Measurements from ENCODE around the gene NF1.
"Not testable (repeated sequence)": the region's sequence is repeated elsewhere in the genome, so short reads cannot be mapped to it uniquely, and the experiment has no call there.

Gene NF1

DNA sequence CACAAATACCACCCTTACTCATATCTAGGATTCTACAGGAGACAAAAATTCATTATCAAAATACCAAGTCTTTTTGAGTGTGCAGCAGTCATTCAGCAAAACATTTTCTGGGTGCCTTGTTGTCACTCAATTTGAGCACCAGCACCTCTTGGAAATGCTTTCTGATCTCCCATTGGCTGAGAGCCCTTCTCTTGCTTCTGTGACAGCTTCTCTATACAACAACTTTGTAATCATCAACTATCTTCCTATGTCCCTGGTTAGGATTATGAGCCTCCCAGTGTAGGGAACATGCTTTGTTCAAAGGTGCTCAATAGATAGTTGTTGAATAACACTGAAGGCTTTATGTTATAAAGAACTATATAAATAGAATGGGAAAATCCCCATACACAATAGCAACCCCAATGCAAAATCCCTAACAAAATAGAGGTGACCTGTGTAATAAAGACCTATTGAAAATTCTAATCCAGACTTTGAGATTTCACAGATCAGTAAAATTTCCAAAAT is 286.4 kb downstream of the NF1 start:
- TF ChIP-seq CTCF (IDR thresholded peaks at IDR 0.05; ENCODE audit: low read depth, low read length): no peak
- DNase-seq (ENCODE audit: low read depth in 2 of 2): no peak
- no peak overlapping the region for H3K4me3 ChIP-seq (replicated peaks in 1 of 2; ENCODE audit: low read depth in 2 of 2, low read length in 2 of 2)

DNA sequence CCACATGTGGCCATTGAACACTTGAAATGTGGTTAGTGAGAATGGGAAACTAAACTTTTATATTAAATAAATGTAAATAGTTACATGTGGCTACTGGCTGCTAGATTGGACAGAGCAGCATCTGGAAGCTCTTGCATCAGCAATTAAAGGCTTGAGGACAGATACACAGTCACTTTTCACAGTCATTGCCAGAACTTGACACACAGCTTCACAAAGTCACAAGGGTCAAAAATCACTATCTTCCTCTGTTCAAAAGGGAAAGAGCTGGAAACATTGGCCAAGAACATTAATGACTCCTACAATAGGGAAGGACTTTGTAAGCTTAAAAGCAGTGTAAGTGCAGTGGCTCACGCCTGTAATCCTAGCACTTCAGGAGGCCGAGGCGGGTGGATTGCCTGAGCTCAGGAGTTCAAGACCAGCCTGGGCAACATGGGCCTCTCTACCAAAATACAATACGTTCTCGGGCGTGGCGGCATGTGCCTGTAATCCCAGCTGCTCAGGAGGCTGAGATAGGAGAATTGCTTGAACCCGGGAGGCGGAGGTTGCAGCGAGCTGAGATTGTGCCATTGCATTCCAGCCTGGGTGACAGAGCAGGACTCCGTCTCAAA is 288.0 kb downstream of the NF1 start:
- not testable (repeated sequence) for DNase-seq (ENCODE audit: low read depth in 2 of 2); H3K4me3 ChIP-seq (replicated peaks in 1 of 2; ENCODE audit: low read depth in 2 of 2, low read length in 2 of 2)

DNA sequence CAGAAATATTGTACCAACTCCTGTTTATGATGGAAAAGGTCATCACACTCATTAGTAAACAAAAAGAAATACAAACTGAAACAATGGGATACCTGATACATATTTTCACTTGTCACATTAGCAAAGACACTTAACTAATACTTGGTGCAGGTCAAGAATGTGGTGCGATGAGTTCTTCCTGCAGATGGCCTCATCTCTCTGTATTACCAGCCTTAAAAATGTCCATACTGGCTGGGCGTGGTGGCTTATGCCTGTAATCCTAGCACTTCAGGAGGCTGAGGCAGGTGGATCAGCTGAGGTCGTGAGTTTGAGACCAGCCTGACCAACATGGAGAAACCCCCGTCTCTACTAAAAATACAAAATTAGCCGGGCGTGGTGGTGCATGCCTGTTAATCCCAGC is 288.7 kb downstream of the NF1 start:
- not testable (repeated sequence) for DNase-seq (ENCODE audit: low read depth in 2 of 2); H3K4me3 ChIP-seq (replicated peaks in 1 of 2; ENCODE audit: low read depth in 2 of 2, low read length in 2 of 2)

DNA sequence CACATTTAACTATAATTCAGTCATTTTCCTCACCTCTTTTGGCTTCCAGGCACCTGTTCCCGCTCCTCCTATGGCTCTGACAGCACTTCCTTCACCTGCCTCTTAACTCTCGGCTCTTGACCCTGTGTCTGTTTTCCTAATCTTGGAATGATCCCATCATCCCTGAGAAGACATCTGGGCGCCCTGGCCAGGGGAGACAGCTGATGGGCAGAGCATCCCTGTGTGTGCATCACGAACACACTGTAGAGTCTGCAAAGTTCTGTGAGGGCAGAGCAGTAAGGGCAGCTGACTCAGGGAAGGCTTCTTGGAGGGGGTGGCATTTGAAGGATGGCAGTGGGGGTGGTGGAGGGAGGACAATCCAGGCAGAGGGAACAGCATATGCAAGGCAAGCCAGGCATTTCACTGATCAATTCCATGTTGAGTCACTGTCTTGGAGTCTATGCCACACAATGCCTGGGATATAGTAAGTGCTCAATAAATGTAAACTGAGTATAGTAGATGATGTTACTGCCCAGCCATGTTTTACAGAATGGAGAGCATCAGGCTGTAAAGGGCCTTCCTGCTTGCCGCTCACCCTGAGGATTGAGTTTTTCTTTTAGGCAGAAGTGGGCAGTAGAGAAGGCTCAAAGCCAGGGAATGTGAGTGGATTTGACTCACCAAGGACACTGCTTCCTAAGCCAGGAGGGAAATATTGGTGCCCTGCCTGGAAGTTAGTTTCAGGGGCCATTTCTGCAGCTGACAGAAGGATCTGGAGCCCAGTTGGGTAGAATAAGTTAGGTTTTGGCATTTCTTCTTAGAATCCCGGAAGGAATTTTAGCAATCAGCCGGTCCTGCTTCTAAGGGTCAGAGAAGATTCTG is 290.9 kb downstream of the NF1 start:
- no peak for DNase-seq (ENCODE audit: low read depth in 2 of 2)
- TF ChIP-seq CTCF (IDR thresholded peaks at IDR 0.05; ENCODE audit: low read depth, low read length): no peak
- H3K4me3 ChIP-seq (replicated peaks in 1 of 2; ENCODE audit: low read depth in 2 of 2, low read length in 2 of 2): no peak overlapping the region

- TF ChIP-seq CTCF (IDR thresholded peaks at IDR 0.05; ENCODE audit: low read depth, low read length): no peak
- no peak for DNase-seq (ENCODE audit: low read depth in 2 of 2)
- no peak overlapping the region for H3K4me3 ChIP-seq (replicated peaks in 1 of 2; ENCODE audit: low read depth in 2 of 2, low read length in 2 of 2)
These were observed 291.8 kb downstream of the NF1 start for GRCh38 chr17:31386542-31387075.

- DNase-seq (ENCODE audit: low read depth in 2 of 2): no peak
- H3K4me3 ChIP-seq (replicated peaks in 1 of 2; ENCODE audit: low read depth in 2 of 2, low read length in 2 of 2): no peak overlapping the region
- no peak for TF ChIP-seq CTCF (IDR thresholded peaks at IDR 0.05; ENCODE audit: low read depth, low read length)
These were observed 292.7 kb downstream of the NF1 start for GRCh38 chr17:31387438-31387837.

GRCh38 chr17:31388351-31388750 is 293.6 kb downstream of the NF1 start:
- H3K4me3 ChIP-seq (replicated peaks in 1 of 2; ENCODE audit: low read depth in 2 of 2, low read length in 2 of 2): no peak overlapping the region
- TF ChIP-seq CTCF (IDR thresholded peaks at IDR 0.05; ENCODE audit: low read depth, low read length): no peak
- no peak for DNase-seq (ENCODE audit: low read depth in 2 of 2)

Data from cardiac fibroblast (primary cell).